Ascending aorta (tissue), 2 donors: ENCODE data around the gene OXTR. TPM values are rescaled to one million over a fixed set of nuclear protein-coding genes. Genes with fewer than 3 reads are reported as not detected.
A peak's percentile ranks its signal among the peaks of the same experiment; 100 is the strongest.

ENCODE experiments used
- DNase-seq, 2 donors: peaks; one replicate each; pipeline ENCODE4 v3.0.0-alpha.2; 2019; ENCODE audit warnings: low spot score in 2 of 2
- H3K27ac ChIP-seq, 2 donors: fragments of 200-600 bp; sonication (generic); one replicate each; pipeline ENCODE4 v1.5.1; 2016 to 2017; ENCODE audit warnings: mild to moderate bottlenecking in 1 of 2
- H3K27me3 ChIP-seq: fragments of 200-600 bp; sonication (generic); one replicate; pipeline ENCODE4 v1.5.1; 2017
- H3K36me3 ChIP-seq, 2 donors: fragments of 200-600 bp; sonication (generic); one replicate each; pipeline ENCODE4 v1.5.1; 2016
- H3K4me1 ChIP-seq, 2 donors: fragments of 200-600 bp; sonication (generic); one replicate each; pipeline ENCODE4 v1.5.1; 2016 to 2017; ENCODE audit warnings: mild to moderate bottlenecking in 1 of 2
- H3K4me3 ChIP-seq, 2 donors: fragments of 200-600 bp; sonication (generic); one replicate each; pipeline ENCODE4 v1.5.1; 2016 to 2017; ENCODE audit warnings: mild to moderate bottlenecking in 1 of 2
- H3K9me3 ChIP-seq, 2 donors: fragments of 200-600 bp; sonication (generic); one replicate each; pipeline ENCODE4 v1.5.1; 2016
- CTCF ChIP-seq, 3 experiments: fragments of 200-600 bp in 2 of 3; fragments of 450-650 bp in 1 of 3; sonication (generic) in 2 of 3; IDR thresholded peaks; one replicate each; pipeline ENCODE4 v1.5.1; 2016 to 2019; ENCODE audit warnings: antibody characterized with exemption in 3 of 3, mild to moderate bottlenecking in 1 of 3, moderate library complexity in 1 of 3
- intact Hi-C: fragments of 100-400 bp; cut with DNase I; formaldehyde crosslinking; loops from one replicate; pipeline ENCODE4 v1.15.1; 2023
- total RNA-seq: library from RNA; depleted of rRNA; stranded (reverse); fragments of >200 nt; gene quantifications from one replicate; pipeline ENCODE4 v1.1.0, GENCODE V29; 2016

The OXTR gene
- total RNA-seq, 1 donor from 2014 or later, result 150 TPM

GRCh38 chr3:8741581-8742261 is 27.7 kb downstream of the OXTR start:
- no peak for TF ChIP-seq CTCF (IDR thresholded peaks at IDR 0.05)
- Histone ChIP-seq H3K9me3 (no peaks in the 10 kb centered on the region), H3K27me3 (no peaks in the 10 kb centered on the region), H3K27ac (no peak overlapping the region), H3K4me3 (peak overlapping the region in 1 of 2 donors; percentile 26), H3K4me1 (no peaks in the 10 kb centered on the region), H3K36me3 (no peaks in the 10 kb centered on the region)
- DNase-seq, result peak in 1 of 2 donors; percentile 33
- intact Hi-C loops, result no loop called here

GRCh38 chr3:8739757-8740504 is 29.5 kb downstream of the OXTR start:
- H3K9me3 ChIP-seq, result no peaks in the 10 kb centered on the region
- H3K36me3 ChIP-seq, result no peaks in the 10 kb centered on the region
- H3K27ac ChIP-seq, result no peak overlapping the region
- H3K27me3 ChIP-seq, result no peaks in the 10 kb centered on the region
- DNase-seq, result peak in 1 of 2 donors; percentile 33
- TF ChIP-seq CTCF (IDR thresholded peaks at IDR 0.05), result no peak
- H3K4me1 ChIP-seq, result no peaks in the 10 kb centered on the region
- intact Hi-C loops, result no loop called here
- no peak overlapping the region for H3K4me3 ChIP-seq

- intact Hi-C loops, result no loop called here
- Histone ChIP-seq H3K9me3 (no peaks in the 10 kb centered on the region), H3K36me3 (no peaks in the 10 kb centered on the region)
Observed at GRCh38 chr3:8738639-8739038, 30.8 kb downstream of the OXTR start.

GRCh38 chr3:8737823-8738222 is 31.6 kb downstream of the OXTR start:
- no peaks in the 10 kb centered on the region for H3K4me1 ChIP-seq
- DNase-seq, result peak in 1 of 2 donors; percentile 40
- TF ChIP-seq CTCF (IDR thresholded peaks at IDR 0.05), result no peak
- H3K36me3 ChIP-seq, result no peaks in the 10 kb centered on the region
- no peaks in the 10 kb centered on the region for H3K27me3 ChIP-seq
- no peaks in the 10 kb centered on the region for H3K9me3 ChIP-seq
- no peak overlapping the region for H3K27ac ChIP-seq
- no peak overlapping the region for H3K4me3 ChIP-seq
- intact Hi-C loops, result no loop called here

More at GRCh38 chr3:8738639-8739038, 30.8 kb downstream of the OXTR start:
- Histone ChIP-seq H3K4me3 (no peak overlapping the region), H3K27ac (no peak overlapping the region), H3K4me1 (no peaks in the 10 kb centered on the region), H3K27me3 (no peaks in the 10 kb centered on the region)
- peak in 1 of 2 donors; percentile 42 for DNase-seq
- TF ChIP-seq CTCF (IDR thresholded peaks at IDR 0.05), result no peak

GRCh38 chr3:8737301-8737700 is 32.1 kb downstream of the OXTR start:
- no peak for TF ChIP-seq CTCF (IDR thresholded peaks at IDR 0.05)
- no peaks in the 10 kb centered on the region for H3K9me3 ChIP-seq
- no peaks in the 10 kb centered on the region for H3K36me3 ChIP-seq
- DNase-seq, result peak in 1 of 2 donors; percentile 50
- no peak overlapping the region for H3K27ac ChIP-seq
- no peaks in the 10 kb centered on the region for H3K27me3 ChIP-seq
- H3K4me1 ChIP-seq, result no peaks in the 10 kb centered on the region
- intact Hi-C loops, result no loop called here
- no peak overlapping the region for H3K4me3 ChIP-seq
